ENCODE results near the gene ZNF460.

Gene ZNF460

DNA sequence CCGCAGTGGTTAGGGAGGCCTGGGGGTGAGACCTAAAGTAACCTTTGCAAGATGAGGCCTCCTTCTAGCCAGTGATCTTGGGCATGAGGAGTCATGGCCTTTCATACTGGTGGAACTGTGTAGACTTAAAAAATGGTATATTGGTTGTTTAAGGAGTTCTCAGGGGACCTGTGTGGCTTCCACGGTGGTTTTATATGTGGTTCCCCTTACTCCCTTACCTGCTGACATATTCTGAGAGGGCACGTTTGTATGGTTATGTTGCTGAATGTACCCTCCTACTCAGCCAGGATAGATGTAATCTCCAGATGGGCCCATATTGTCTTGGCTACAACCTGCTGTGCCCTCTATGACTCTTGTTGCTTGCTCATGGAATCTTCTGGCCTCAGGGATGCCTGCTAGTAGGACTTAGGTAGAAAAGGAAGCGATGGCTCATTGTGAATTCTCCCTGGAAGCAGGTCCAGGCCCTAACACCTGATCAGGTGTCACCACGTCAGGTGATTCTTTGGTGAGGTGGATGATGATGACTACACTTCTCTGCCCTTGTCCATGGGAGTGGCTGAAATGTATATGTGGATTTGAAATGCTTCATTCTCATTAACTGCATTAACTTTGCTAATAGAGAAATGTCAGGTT, 1.8 kb downstream of the ZNF460 start:
- DNase-seq = no peak

DNA sequence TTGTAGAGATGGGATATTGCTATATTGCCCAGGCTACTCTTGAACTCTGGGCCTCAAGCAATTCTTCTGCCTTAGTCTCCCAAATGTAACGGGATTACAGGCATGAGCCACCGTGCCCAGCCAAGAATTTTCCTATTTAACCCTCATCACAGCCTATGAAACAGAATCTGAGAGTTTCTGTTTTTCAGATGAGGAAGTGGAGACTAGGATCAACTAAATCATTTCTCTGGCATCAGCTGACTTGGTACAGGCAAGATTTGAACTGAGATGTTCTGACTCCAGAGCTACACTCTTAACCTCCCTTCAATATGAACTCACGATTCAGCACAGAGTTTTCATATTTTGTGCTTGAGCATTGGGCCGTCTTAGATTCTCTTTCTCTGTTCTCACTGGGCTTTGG, 8.1 kb downstream of the ZNF460 start:
- no peak for DNase-seq

DNA sequence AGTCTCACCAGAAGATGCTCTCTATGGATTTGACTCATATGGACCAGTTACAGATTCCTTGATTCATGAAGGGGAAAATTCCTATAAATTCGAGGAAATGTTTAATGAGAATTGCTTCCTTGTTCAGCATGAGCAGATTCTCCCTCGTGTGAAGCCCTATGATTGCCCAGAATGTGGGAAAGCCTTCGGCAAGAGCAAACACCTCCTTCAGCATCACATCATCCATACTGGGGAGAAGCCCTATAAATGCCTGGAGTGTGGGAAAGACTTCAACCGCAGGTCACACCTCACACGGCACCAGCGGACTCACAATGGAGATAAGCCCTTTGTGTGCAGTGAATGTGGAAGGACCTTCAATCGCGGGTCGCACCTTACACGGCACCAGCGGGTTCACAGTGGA, 10.7 kb downstream of the ZNF460 start:
- DNase-seq = no peak

DNA sequence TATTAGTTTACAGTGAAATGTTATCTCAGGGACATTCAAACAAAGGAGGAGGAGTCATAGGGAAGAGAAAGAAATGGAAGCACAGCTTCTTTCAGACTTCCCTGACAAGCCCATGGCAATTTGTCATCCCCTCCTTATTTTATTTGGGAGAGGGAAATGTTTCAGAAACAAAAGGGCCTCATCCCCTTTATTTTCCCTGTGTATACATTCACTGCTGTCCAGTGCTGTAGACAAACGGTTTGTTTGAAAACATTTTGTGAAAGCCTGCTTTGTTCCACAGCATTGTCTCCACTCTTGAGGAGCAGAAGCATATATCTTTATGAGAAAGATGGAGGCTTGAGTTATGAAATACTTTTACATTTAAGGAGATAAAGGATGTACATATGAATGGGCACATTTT, 12.3 kb downstream of the ZNF460 start:
- DNase-seq = no peak

DNA sequence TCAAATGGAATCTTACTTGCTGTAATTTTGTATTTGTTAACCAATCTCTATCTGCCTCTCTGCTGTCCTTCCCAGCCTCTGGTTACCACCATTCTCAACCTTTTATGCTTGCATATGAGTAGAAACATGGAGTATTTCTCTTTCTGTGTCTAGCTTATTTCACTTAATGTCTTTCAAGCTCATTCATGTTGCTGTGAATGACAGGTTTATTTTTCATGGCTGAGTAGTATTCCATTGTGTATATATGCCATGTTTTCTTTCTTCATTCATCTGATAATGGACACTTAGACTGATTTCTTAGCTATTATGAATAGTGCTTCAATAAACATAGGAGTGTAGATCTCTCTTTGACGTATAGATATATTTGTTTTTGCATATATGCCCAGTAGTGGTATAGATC, 13.4 kb downstream of the ZNF460 start:
- no peak for DNase-seq

DNA sequence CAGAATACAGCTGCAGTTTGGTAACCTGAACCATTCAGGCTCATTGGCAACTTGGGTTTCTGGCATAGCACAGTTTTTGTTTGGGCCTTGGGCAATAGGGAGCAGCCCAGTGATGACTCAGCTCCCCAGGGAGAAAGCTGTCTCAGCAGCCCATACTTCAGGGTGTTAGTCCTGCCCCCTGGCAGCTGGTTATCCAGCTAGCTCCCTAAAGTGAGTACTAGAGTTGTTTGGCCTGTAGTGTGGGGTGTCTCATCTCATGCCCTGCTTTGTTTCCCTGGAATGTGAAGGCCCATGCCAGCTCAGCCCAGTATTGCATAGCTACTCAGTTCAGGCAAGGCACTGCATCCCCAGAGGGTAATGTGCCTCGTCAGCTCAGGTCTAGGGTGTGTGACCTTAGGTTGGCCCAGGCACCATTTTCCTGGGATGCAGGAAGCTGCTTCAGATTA, 21.8 kb downstream of the ZNF460 start:
- DNase-seq = no peak

DNA sequence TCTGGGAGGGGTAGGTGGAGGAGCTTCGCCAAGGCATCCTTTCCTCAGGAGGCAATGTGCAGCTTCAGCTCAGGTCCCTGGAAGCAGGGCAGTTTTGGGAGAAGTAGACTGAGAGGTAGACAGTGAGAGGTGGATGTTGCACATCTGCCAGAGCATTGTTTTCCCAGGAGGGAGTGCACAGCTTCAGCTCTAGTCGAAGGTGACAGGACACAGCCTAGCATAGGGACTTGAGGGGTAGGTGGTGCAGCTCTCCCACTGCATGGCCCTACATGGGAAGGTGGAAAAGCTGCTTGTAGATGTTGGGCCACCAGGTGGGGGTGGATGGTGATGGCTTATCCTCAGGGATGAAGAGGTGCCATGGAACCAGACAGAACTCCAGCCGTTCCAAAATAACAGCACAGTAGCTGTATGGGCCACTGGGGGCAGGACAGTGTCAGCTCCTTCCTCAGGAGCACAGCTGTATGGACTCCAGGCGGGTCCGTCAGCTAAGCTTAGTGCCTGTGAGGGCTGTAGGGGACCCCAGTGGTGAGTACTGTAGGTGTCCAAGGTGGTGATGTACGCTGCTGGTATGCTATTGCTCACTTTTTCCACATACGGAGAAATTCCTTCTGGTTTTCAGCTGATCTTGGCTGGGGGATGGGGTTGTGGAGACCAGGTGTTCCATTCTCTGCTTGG, 22.6 kb downstream of the ZNF460 start:
- DNase-seq = no peak

DNA sequence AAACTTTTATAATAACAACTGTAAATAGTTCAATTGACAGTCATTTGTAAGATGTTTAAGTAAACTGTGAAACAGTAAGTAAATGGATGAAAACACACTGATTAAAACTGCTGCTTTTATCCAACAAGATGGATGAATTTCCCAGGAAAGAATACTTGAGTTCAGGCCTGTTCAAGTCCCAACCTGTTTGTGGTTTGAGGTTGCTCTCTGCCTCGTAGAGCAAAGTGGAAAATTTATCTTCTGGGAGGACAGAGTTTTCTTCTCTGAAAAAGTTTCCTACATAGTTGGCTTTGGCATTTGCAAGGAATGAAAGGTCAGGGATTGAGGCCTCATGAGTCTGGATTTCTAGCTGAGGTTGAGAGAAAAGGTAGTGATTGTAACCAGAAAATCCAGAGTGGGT, 24.8 kb downstream of the ZNF460 start:
- no peak for DNase-seq

DNA sequence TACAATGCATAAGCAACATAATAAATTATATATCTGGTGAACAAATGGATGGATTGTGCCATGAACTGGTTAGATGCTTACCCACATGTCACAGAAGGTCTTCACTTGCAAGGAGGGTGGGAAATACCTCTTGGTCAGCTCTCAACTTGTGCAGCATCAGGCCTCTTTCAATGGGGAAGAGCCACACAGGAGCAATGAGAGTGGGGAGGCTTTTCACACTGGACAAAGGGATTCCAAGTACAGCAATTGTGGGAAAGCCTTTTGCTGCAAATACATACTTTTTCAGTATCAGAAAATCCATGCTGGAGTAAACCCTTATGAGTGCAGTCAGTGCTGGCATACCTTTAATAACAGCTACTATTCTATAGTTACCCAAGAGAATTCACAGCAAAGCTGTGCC, 28.2 kb downstream of the ZNF460 start:
- no peak for DNase-seq

DNA sequence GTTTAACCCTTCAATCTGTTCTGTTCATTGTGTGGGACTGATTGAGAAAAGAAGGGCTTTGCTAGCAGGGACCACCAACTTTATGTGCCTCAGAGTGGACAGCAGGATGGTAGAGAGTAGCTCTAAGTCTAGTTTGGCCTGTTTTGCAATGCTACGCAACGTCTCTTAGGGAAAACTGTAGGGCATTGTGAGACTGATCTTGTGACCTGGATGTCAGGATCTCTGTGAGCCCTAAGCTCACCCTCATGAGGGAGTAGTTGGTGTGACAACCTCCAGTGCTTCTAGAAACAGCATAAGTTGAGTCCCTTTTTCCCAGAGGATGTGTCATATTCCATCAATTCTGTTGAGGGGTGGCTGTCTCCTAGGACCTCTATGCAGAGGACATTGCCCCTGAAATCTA, 30.5 kb downstream of the ZNF460 start:
- no peak for DNase-seq

DNA sequence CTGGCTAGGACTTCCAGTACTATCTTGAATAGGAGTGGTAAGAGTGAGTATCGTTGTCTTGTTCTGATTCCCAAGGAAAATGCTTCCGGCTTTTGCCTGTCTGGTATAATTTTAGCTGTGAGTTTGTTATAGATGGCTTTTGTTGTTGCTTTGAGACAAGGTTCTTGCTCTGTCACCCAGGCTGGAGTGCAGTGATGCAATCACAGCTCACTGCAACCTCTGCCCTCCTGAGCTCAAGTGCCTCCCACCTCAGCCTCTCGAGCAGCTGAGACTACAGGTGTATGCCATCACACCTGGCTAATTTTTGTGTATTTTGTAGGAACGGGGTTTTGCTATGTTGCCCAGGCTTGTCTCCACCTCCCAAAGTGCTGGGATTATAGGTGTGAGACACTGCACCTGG, 33.9 kb downstream of the ZNF460 start:
- DNase-seq = no peak

DNA sequence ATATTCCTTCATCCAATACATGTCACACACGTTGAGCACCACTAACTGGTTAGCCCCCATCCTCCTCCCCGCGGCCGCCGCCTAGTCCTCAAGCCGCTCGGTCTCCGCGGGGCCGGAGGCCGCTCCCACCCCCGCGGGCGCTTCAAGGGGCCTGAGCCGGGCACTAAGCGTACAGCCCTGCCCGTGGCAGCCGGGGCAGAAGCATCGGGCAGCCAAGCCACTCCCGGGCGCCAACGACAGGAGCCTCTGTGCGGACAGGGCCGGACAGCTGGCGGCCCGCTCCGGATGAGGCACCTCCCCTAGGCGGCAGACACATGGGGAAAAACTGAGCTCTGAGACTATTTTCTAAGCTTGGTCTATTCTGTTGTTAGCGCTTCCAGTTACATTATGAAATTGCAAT, 37.2 kb downstream of the ZNF460 start:
- DNase-seq = no peak

DNA sequence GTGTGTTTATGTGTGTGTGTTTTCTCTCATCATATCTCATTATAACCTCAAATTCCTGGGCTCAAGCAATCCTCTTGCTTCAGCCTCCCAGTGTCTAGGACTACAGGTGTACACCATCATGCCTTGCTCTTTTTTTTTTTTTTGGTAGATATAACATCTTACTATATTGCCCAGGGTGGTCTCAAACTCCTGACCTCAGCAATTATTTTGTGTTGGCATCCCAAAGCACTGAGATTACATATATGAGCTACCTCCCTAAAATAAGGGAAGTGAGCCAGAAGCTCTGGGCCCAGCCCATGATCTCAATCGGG, 39.5 kb downstream of the ZNF460 start:
- no peak for DNase-seq

DNA sequence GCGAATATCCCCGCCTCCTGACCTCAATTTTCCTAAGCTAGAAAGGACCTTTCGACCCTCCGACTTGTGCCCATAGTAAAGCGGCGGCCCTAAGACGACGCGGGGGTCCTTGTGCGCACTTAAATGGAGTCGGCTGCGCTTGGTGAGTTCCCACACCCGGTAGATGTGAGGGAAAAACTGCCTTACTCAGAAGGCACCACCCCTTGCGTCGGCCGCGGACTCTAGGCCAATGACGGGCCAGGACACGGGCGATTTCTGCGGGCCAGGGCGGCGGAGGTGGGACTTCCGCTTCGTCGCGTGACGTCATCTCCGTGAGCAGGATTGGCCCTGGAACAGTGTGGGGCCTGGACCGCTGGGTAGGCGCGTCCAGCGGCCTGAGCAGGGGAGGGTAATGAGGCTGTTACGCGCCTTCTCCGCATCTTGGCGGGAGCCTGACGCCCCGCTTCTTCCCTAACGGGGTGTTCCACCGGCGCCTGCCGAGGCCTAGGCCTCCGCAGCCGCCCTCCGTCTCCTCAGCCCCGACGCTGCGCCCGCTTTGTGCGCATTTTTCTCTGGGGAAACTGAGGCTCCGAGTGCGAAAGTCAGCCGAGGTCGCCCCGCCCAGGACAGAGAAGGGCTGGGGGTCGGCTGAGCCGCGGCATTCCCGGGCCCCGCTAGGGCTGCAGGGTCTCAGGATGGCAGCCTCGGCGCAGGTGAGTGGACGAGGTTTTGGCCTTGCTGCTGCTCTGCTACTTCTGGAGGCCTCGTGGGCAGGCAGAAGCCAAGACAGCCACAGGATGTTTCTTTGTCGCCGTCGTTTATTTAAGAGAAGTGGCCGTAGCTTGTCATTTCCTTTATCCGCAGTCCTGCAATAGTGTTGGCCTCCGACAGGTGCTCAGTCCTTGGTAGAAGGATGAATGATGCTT, 40.1 kb downstream of the ZNF460 start, which contains the start of gene ZNF543:
Gene ZNF543 (plus strand): TSS at position 293 of the 905 bp plus-strand sequence. CDS start 382 bp downstream, at position 675.
- peak; percentile 75 for DNase-seq

DNA sequence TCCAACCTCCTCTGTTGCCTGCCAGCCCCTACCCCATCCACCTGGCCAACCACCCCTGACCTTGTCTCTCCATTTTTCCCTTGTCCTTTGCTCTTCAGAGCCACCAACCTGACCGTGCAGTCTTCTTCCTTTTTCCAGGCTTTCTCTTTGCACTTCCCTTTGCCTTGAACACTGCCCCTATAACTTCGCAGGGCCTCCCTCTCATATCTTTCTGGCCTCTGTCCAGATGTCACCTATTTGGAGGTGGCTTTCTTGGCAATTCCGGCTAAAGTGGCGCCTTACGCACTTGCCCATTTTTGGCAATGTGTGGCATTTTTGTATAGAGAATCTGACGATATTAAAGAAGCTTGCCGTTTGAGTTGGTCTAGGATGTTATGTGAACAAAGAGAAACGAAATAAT, 40.8 kb downstream of the ZNF460 start:
- no peak for DNase-seq

DNA sequence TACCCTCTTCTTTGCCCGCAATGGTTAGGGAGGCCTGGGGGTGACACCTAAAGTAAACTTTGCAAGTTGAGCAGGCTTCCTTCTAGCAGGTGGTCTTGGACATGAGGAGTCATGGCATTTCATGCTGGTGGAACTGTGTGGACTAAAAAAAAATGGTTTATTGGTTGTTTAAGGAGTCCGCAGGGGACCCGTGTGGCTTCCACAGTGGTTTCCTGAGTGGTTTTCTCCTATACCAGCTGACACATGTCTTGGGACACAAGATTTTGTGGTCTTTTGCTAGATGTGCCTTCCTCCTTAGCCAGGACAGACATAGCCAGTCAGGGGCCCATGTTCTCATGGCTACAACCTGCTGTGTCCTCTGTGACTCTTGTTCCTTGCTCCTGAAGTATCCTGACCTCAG, 41.5 kb downstream of the ZNF460 start:
- DNase-seq = peak; percentile 76

DNA sequence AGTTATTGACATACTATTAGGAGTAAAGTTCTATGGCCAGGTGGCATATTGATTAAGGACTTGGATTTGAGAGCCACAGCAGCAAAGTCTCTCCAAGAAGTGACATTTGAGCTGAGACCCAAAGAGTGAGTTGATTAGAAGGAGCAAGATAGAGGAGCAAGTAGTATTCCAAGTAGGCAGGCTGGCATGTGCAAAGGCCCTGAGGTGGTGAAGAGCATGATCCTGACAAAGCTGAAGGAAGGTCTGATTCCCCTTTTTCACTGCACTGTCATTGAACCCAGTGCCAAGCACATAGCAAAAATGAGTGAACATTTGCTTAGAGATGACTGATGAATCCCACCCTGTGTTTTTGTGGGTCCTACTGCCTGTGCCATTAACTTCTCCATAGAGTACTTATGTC, 44.7 kb downstream of the ZNF460 start:
- no peak for DNase-seq

DNA sequence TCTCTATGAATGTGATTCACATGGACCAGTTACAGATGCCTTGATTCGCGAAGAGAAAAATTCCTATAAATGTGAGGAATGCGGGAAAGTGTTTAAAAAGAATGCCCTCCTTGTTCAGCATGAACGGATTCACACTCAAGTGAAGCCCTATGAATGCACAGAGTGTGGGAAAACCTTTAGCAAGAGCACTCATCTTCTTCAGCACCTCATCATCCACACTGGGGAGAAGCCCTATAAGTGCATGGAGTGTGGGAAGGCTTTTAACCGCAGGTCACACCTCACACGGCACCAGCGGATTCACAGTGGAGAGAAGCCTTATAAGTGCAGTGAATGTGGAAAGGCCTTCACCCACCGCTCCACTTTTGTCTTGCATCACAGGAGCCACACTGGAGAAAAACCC, 47.7 kb downstream of the ZNF460 start:
- no peak for DNase-seq

DNA sequence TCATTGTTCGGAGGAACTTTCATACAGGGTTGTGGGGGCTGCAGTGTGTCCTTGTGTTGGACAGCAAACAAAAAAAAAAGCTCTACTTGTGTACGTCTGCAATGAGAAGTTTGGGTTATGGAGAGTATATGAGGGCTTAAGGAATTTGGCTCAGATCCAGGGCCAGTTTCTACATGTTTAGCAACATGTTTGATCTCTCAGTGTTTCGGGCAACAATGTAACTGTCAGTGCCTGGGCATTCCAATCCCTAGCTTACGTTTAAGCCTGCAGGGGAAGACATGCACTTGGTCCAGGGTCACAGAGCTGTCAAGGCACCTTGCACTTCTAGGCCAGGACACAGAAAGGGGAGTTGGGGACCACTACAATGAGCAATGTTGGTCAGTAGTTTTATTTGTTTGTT, 53.9 kb downstream of the ZNF460 start:
- DNase-seq = no peak

DNA sequence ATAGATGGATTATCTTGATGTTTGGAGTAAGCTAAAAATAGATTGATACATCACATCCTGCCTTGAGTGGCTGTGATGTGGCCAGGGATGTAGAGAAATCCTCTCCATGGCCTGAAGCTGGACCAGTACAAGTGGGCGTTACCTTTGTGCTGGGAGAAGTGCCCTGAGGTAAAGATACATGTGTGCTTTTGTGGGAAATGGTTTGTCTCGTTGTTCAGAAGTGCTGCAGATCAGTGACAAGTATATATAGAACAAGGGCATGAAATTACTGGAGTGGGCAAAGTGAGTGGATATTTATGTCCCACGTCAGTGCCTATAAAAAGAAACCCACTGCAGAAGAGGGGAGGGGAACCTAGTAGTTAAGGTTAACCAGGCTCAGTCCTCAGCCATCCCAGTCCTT, 58.6 kb downstream of the ZNF460 start:
- no peak for DNase-seq

DNA sequence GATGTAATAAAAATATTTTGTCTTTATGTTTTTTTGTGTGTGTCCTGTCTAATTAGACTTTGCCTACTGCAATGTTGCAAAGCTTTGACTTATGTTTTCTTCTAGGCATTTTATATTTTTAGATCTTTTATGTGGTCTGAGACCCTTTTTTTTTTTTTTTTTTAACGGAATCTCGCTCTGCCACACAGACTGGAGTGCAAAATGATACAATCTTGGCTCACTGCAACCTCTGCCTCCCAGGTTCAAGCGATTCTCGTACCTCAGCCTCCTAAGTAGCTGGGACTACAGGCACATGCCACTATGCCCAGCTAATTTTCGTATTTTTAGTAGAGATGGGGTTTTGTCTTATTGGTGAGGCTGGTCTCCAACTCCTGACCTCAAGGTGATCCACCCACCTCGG, 62.3 kb downstream of the ZNF460 start:
- DNase-seq = no peak
